HepG2 (cell line): ENCODE data around the gene NMT2. TPM values are rescaled to one million over a fixed set of nuclear protein-coding genes. Genes with fewer than 3 reads are reported as not detected.

Experiments used
- ATAC-seq: fragments of 200-7000 bp; cut with Tn5 transposase; 3 replicates; pipeline ENCODE4 v1.9.1; 2020; ENCODE audit warnings: mild to moderate bottlenecking, moderate library complexity
- BruUV-seq: library from RNA; stranded (reverse); fragments of 400-500 nt; replicated peaks from 2 replicates; lab custom pipeline; 2021; lab: Mats Ljungman, UMichigan
- CTCF ChIA-PET: fragments of 300-600 bp; formaldehyde crosslinking; extraction: SDS; loops from one replicate; lab custom pipeline; 2021; ENCODE audit warnings: low total read pairs, inconsistent platforms, low intra/inter-chr PET ratio; lab: Yijun Ruan, JAX
- POLR2A ChIA-PET: fragments of 350-600 bp; sonication (Branson Sonifier 250); formaldehyde crosslinking; loops from one replicate; lab custom pipeline; 2020; ENCODE audit warnings: antibody characterized with exemption, inconsistent platforms; lab: Yijun Ruan, JAX
- DNase-seq: peaks from one replicate; pipeline ENCODE4 v3.0.0-alpha.2; 2015; ENCODE audit warnings: low spot score
- FAIRE-seq: peaks from 3 replicates; lab custom pipeline; 2011; peaks lifted over from hg19 to GRCh38; lab: Jason Lieb, UNC
- H2AFZ ChIP-seq: one replicate; pipeline ENCODE4 v1.6.1; 2011; ENCODE audit warnings: low read length, inconsistent platforms
- H3K27ac ChIP-seq: fragments of 300-600 bp; 3 replicates; pipeline ENCODE4 v1.8.0; 2011; ENCODE audit warnings: mixed run types, mild to moderate bottlenecking, mixed read lengths, low read length, inconsistent platforms; ENCODE audit not compliant: insufficient read depth; ENCODE audit errors: extremely low read length
- H3K27me3 ChIP-seq, 2 experiments: fragments of 200-600 bp in 1 of 2; 2 replicates in 1 of 2; 3 replicates in 1 of 2; pipeline versions ENCODE4 v1.6.0 to v1.8.0; 2011; ENCODE audit warnings: low read length in 2 of 2, mild to moderate bottlenecking in 2 of 2, moderate library complexity in 2 of 2, inconsistent platforms in 1 of 2; ENCODE audit not compliant: insufficient read depth in 2 of 2, control insufficient read depth in 1 of 2
- H3K36me3 ChIP-seq, 2 experiments: fragments of 200-600 bp in 1 of 2; replicated peaks in 1 of 2; 2 replicates in 1 of 2; 3 replicates in 1 of 2; pipeline versions ENCODE4 v1.5.1 to v1.8.0; 2011; ENCODE audit warnings: low read length in 2 of 2, inconsistent platforms in 1 of 2; ENCODE audit not compliant: insufficient read depth in 2 of 2, control insufficient read depth in 1 of 2
- H3K4me1 ChIP-seq: 2 replicates; pipeline ENCODE4 v1.5.1; 2012; ENCODE audit warnings: low read length, inconsistent platforms; ENCODE audit not compliant: insufficient read depth
- H3K4me2 ChIP-seq: 2 replicates; pipeline ENCODE4 v1.6.0; 2011; ENCODE audit warnings: low read depth, low read length, inconsistent platforms
- H3K4me3 ChIP-seq, 3 experiments: fragments of 200-600 bp in 1 of 3; sonication (generic), shearing (Covaris generic) in 1 of 3; replicated peaks in 1 of 3; 2 replicates each; pipeline ENCODE4 v1.5.1; 2011 to 2016; ENCODE audit warnings: low read length in 3 of 3, inconsistent platforms in 2 of 3, low read depth in 2 of 3, mild to moderate bottlenecking in 2 of 3, control low read depth in 1 of 3, mixed read lengths in 1 of 3; ENCODE audit not compliant: insufficient read depth in 1 of 3
- H3K79me2 ChIP-seq: one replicate; pipeline ENCODE4 v1.6.1; 2011; ENCODE audit warnings: low read length, inconsistent platforms; ENCODE audit not compliant: insufficient read depth
- H3K9ac ChIP-seq: 2 replicates; pipeline ENCODE4 v1.6.0; 2011; ENCODE audit warnings: mild to moderate bottlenecking, low read depth, low read length, inconsistent platforms; ENCODE audit not compliant: insufficient read depth
- H3K9me3 ChIP-seq: 2 replicates; pipeline ENCODE4 v1.5.1; 2012; ENCODE audit warnings: mild to moderate bottlenecking, low read length
- H4K20me1 ChIP-seq: 2 replicates; pipeline ENCODE4 v1.6.0; 2011; ENCODE audit warnings: inconsistent platforms, mild to moderate bottlenecking, low read length, moderate library complexity; ENCODE audit not compliant: insufficient read depth
- FOSL2 ChIP-seq: sonication (generic); formaldehyde crosslinking; IDR thresholded peaks from 2 replicates; pipeline ENCODE4 v1.4.0; 2020; ENCODE audit warnings: missing genetic modification reagents
- HMG20B ChIP-seq: conservative IDR thresholded peaks from 2 replicates; pipeline ENCODE4 v1.6.1; 2016; ENCODE audit warnings: missing genetic modification reagents, missing compliant biosample characterization
- KLF6 ChIP-seq: IDR thresholded peaks from 2 replicates; pipeline ENCODE4 v1.8.0; 2016; ENCODE audit warnings: missing biosample characterization, missing genetic modification reagents
- LBX2 ChIP-seq: sonication (generic); formaldehyde crosslinking; IDR thresholded peaks from 2 replicates; pipeline ENCODE4 v1.5.0; 2020; ENCODE audit warnings: missing genetic modification reagents, mild to moderate bottlenecking, borderline replicate concordance
- REXO4 ChIP-seq: sonication (generic); formaldehyde crosslinking; IDR thresholded peaks from 2 replicates; pipeline ENCODE4 v1.8.0; 2022; ENCODE audit warnings: missing genetic modification reagents, mild to moderate bottlenecking, borderline replicate concordance
- ZBTB40 ChIP-seq, 2 experiments: fragments of 450-650 bp in 1 of 2; sonication (generic) in 1 of 2; formaldehyde crosslinking in 1 of 2; IDR thresholded peaks; 2 replicates each; pipeline versions ENCODE4 v1.6.1 to v1.8.0; 2016 to 2022; ENCODE audit warnings: antibody characterized with exemption in 1 of 2, mild to moderate bottlenecking in 1 of 2, missing genetic modification reagents in 1 of 2
- ZC3H4 ChIP-seq: sonication (generic); formaldehyde crosslinking; IDR thresholded peaks from 2 replicates; pipeline ENCODE4 v1.4.0; 2020; ENCODE audit warnings: missing genetic modification reagents, borderline replicate concordance
- ZNF281 ChIP-seq: sonication (generic); formaldehyde crosslinking; IDR thresholded peaks from 2 replicates; pipeline ENCODE4 v1.4.0; 2020; ENCODE audit warnings: missing genetic modification reagents, borderline replicate concordance
- ZNF552 ChIP-seq: sonication (generic); formaldehyde crosslinking; IDR thresholded peaks from 2 replicates; pipeline ENCODE4 v1.9.0; 2022; ENCODE audit warnings: missing genetic modification reagents, mild to moderate bottlenecking, borderline replicate concordance
- ZNF567 ChIP-seq: sonication (generic); formaldehyde crosslinking; IDR thresholded peaks from 2 replicates; pipeline ENCODE4 v1.8.1; 2023; ENCODE audit warnings: mild to moderate bottlenecking, missing genetic modification reagents, borderline replicate concordance
- ZNF792 ChIP-seq: IDR thresholded peaks from 2 replicates; pipeline ENCODE4 v1.6.1; 2016
- ZNF839 ChIP-seq: sonication (generic); formaldehyde crosslinking; IDR thresholded peaks from 2 replicates; pipeline ENCODE4 v1.4.0; 2020; ENCODE audit warnings: missing genetic modification reagents, mild to moderate bottlenecking, borderline replicate concordance
- ZNF841 ChIP-seq: sonication (generic); formaldehyde crosslinking; IDR thresholded peaks from 2 replicates; pipeline ENCODE4 v1.8.1; 2023; ENCODE audit warnings: missing genetic modification reagents, borderline replicate concordance
- WGBS: methylation state at CpG from one replicate; pipeline ENCODE4 v1.1.6; 2017; ENCODE audit warnings: low lambda C conversion rate; 5-methylcytosine and 5-hydroxymethylcytosine counted together
- in situ Hi-C: cut with HindIII; loops from 2 replicates; pipeline ENCODE4 v1.10.0; 2017; ENCODE audit warnings: low pct_unique_long_range_greater_than_20kb; ENCODE audit not compliant: extremely low pct_ligation_motif_present
- intact Hi-C: fragments of 100-400 bp; cut with micrococcal nuclease; formaldehyde crosslinking; loops from one replicate; pipeline ENCODE4 v1.10.0; 2022; ENCODE audit not compliant: unreplicated experiment
- polyA plus RNA-seq, 8 experiments: library from polyadenylated mRNA; depleted of rRNA in 3 of 8; stranded (reverse) in 7 of 8; unstranded in 1 of 8; fragments of >200 nt; fragmentation: Illumina TruSeq in 4 of 8; extraction: Trizol in 4 of 8; gene quantifications; 2 replicates each; pipeline versions ENCODE4 v1.2.1 to v1.2.3, GENCODE V29; 2011 to 2016; ENCODE audit warnings: low read depth in 4 of 8, missing spikeins in 1 of 8, mixed read lengths in 1 of 8; ENCODE audit not compliant: insufficient read depth in 1 of 8
- total RNA-seq, 5 experiments: library from RNA; depleted of rRNA; stranded (reverse); fragments of >200 nt; fragmentation: Illumina TruSeq; extraction: Trizol; gene quantifications; 2 replicates each; pipeline ENCODE4 v1.2.3, GENCODE V29; 2016; ENCODE audit warnings: low read depth in 1 of 5

Gene NMT2
- total and polyA plus RNA-seq, 2 of the 13 experiments (the other 11 are each of a cell fraction or from before 2014, with no cell fraction given), result 10.1 to 23.8 TPM

- intact Hi-C loops (no loop called here), in situ Hi-C loops (no loop called here)
- no peaks in the 10 kb centered on the region for H3K79me2 ChIP-seq
- H2AFZ ChIP-seq, result no peak overlapping the region
- DNase-seq (no peak), ATAC-seq (no peak), FAIRE-seq (no peak)
- no peak overlapping the region for H3K27ac ChIP-seq
- POLR2A ChIA-PET, result interaction anchor here (0.9 kb wide), 1 partner anchor 16 kb away, joined by 3 read pairs; the partner anchor contains the start of gene RPP38
- H3K9ac ChIP-seq, result no peak overlapping the region
- H3K4me3 ChIP-seq, result no peak overlapping the region
- WGBS, result 96% methylated on average over 4 of the region's 4 CpGs
- H3K27me3 ChIP-seq, result no peaks in the 10 kb centered on the region
- no peak overlapping the region for H3K4me2 ChIP-seq
- peaks cover 7 to 29% of the 10 kb centered on the region in 2 experiments; a peak in 4 of 5 replicates for H3K36me3 ChIP-seq
- peaks cover 9% of the 10 kb centered on the region for H3K4me1 ChIP-seq
- no peaks in the 10 kb centered on the region for H4K20me1 ChIP-seq
- H3K9me3 ChIP-seq, result no peaks in the 10 kb centered on the region
- BruUV-seq, result no TSS peak
- CTCF ChIA-PET, result no interaction called here
- TF ChIP-seq ZNF841 (CRISPR knock-in tag) (no peak), ZNF552 (CRISPR knock-in tag) (no peak), ZBTB40 (IDR thresholded peaks at IDR 0.05) (no peak), ZBTB40 (CRISPR knock-in tag; IDR thresholded peaks at IDR 0.05) (no peak), KLF6 (CRISPR knock-in tag) (no peak), REXO4 (CRISPR knock-in tag) (no peak), ZNF281 (no peak), HMG20B (no peak), ZNF567 (no peak), ZNF792 (CRISPR knock-in tag) (no peak), LBX2 (CRISPR knock-in tag) (no peak), ZNF839 (no peak), FOSL2 (no peak), ZC3H4 (no peak)
Measured at GRCh38 chr10:15113766-15114165, 54.7 kb downstream of the NMT2 start.
